Measurements from ENCODE around the gene VAC14.

- TF ChIP-seq CTCF (conservative IDR thresholded peaks at IDR 0.05; ENCODE audit: low read depth, low read length) (no peak), EZH2 (IDR thresholded peaks at IDR 0.05; ENCODE audit: low read length, unreplicated experiment) (no peak), EZH2phosphoT487 (IDR thresholded peaks at IDR 0.05; ENCODE audit: borderline replicate concordance, low read length) (no peak)
Measured at GRCh38 chr16:70717065-70717464, 83.9 kb downstream of the VAC14 start.
